Ovary (tissue), 3 donors: Measurements from ENCODE around the gene SLC22A23.

Source experiments
- CTCF ChIP-seq, 3 donors: fragments of 450-650 bp in 2 of 3; fragments of 200-600 bp in 1 of 3; IDR thresholded peaks; one replicate each; pipeline versions ENCODE4 v1.5.1 to v1.8.0; 2016 to 2022; ENCODE audit warnings: antibody characterized with exemption in 3 of 3, mild to moderate bottlenecking in 1 of 3
- EP300 ChIP-seq: sonication (generic); formaldehyde crosslinking; IDR thresholded peaks from one replicate; pipeline ENCODE4 v1.6.1; 2017; ENCODE audit warnings: antibody characterized with exemption
- donor health status: DM: no; HTN: no; CAD: no.

GRCh38 chr6:3415082-3415453 is 41.8 kb downstream of the SLC22A23 start:
- no peak for TF ChIP-seq EP300
- no peak for TF ChIP-seq CTCF (IDR thresholded peaks at IDR 0.05)
